Calu3 (cell line): ENCODE results near the gene HRH1. TPM values are rescaled to one million over a fixed set of nuclear protein-coding genes. Genes with fewer than 3 reads are reported as not detected.

Experiments
- BruUV-seq: library from RNA; stranded (reverse); fragments of 400-500 nt; replicated peaks from 2 replicates; lab custom pipeline; 2021; lab: Mats Ljungman, UMichigan
- CTCF ChIA-PET: fragments of 300-600 bp; sonication (Branson Sonifier 250); formaldehyde crosslinking; loops from one replicate; lab custom pipeline; 2022; ENCODE audit warnings: antibody characterized with exemption; lab: Charles Lee
- DNase-seq: peaks from one replicate; pipeline ENCODE4 v3.0.0; 2022
- H3K27ac Mint-ChIP-seq: one replicate; pipeline ENCODE4 v1.8.0; 2022; ENCODE audit warnings: mixed read lengths; ENCODE audit not compliant: unreplicated experiment
- H3K27me3 Mint-ChIP-seq: one replicate; pipeline ENCODE4 v1.8.0; 2022; ENCODE audit warnings: mixed read lengths; ENCODE audit not compliant: unreplicated experiment
- H3K36me3 Mint-ChIP-seq: one replicate; pipeline ENCODE4 v1.8.0; 2022; ENCODE audit warnings: mild to moderate bottlenecking, moderate library complexity, mixed read lengths; ENCODE audit not compliant: insufficient read depth, unreplicated experiment
- H3K4me1 Mint-ChIP-seq: one replicate; pipeline ENCODE4 v1.8.0; 2022; ENCODE audit warnings: mild to moderate bottlenecking, low read depth, mixed read lengths; ENCODE audit not compliant: unreplicated experiment
- H3K4me3 Mint-ChIP-seq: one replicate; pipeline ENCODE4 v1.8.0; 2022; ENCODE audit warnings: mild to moderate bottlenecking, low read depth, moderate library complexity, mixed read lengths; ENCODE audit not compliant: unreplicated experiment
- H3K9me3 Mint-ChIP-seq: one replicate; pipeline ENCODE4 v1.8.0; 2022; ENCODE audit warnings: low read depth, mixed read lengths; ENCODE audit not compliant: unreplicated experiment
- intact Hi-C: fragments of 100-400 bp; cut with micrococcal nuclease; formaldehyde crosslinking; loops from one replicate; pipeline ENCODE4 v1.10.0; 2022; ENCODE audit not compliant: unreplicated experiment
- total RNA-seq: library from RNA; stranded (reverse); gene quantifications from 2 replicates; pipeline ENCODE4 v1.2.3, GENCODE V29; 2022
- TF ChIP-seq, protein P1 (sequence below): fragments of 200-600 bp; IDR thresholded peaks from one replicate; pipeline ENCODE4 v1.8.0; 2022; ENCODE audit warnings: antibody characterized with exemption; ENCODE audit not compliant: unreplicated experiment

HRH1 gene
- total RNA-seq, 1 experiment from 2014 or later, result 9.1 TPM

DNA sequence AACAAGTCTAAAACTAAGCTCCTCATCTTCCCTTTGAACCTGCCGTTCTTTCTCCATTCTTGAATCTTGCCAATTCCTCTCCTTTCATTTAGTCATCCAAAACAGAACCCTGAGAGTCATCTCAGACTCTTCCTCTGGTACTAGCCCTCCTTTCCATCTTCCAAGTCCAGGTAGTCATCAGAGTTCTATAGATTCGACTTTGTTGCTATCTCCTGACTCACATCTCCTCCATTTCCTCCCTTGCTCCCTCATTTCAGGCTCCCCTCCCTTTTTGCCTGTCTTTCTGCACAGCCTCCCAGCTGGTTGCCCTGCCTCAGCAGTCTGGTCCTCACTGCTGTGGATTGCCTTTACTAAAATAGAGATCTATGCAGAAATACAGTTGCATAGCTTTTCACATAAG lies 122.6 kb downstream of the HRH1 start:
- Mint-ChIP-seq H3K9me3 (no peaks in the 10 kb centered on the region), H3K27me3 (no peaks in the 10 kb centered on the region), H3K4me1 (peaks cover 35% of the 10 kb centered on the region), H3K36me3 (peaks cover 19% of the 10 kb centered on the region), H3K4me3 (no peak overlapping the region), H3K27ac (no peak overlapping the region)
- TF ChIP-seq, protein P1, sequence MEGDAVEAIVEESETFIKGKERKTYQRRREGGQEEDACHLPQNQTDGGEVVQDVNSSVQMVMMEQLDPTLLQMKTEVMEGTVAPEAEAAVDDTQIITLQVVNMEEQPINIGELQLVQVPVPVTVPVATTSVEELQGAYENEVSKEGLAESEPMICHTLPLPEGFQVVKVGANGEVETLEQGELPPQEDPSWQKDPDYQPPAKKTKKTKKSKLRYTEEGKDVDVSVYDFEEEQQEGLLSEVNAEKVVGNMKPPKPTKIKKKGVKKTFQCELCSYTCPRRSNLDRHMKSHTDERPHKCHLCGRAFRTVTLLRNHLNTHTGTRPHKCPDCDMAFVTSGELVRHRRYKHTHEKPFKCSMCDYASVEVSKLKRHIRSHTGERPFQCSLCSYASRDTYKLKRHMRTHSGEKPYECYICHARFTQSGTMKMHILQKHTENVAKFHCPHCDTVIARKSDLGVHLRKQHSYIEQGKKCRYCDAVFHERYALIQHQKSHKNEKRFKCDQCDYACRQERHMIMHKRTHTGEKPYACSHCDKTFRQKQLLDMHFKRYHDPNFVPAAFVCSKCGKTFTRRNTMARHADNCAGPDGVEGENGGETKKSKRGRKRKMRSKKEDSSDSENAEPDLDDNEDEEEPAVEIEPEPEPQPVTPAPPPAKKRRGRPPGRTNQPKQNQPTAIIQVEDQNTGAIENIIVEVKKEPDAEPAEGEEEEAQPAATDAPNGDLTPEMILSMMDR, result no peak
- intact Hi-C loops, result no loop called here
- DNase-seq, result no peak
- BruUV-seq, result no TSS peak
- CTCF ChIA-PET, result no interaction called here

DNA sequence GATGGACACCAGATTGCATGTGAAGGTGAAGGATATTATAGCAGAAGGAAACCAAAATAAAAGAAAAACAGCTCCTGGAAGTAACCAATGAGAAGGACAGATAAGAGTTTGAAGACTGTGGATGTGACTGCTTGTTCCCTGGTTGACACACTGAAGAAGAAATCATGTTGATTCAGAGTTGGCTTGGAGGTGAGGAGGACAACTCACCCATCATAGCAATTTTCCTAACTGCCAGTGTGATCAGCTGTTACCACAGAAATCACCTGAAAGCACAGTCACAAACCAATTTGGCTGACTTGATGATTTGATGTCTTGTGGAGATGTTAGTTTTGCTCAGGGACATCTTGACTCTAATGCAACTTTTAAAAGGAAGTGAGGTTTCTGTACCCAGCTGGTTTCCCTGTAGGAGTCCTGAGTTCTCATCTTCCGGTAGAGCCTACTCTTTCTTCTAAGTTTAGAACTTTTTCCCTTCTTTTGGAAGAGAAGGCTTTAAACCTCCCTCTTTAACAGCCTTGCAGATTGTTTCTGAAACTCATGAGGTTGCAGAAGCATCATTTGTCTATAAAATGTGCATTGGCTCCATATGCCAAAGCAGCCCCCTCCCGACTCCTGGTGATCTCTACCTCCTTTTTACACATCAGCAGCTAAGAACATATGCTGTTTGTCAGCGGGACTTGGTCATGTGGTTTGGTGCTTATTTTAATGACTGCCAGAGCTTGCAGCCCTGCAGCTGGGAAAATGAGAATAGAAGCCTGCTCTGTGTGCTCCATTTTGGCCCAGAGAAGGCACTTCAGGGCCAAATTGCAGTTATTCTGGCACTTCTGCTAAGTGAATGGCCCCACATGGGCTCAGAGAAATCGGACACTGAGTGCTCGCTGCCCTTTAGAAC lies 128.2 kb downstream of the HRH1 start:
- TF ChIP-seq, protein P1, result no peak
- no peak overlapping the region for H3K4me3 Mint-ChIP-seq
- peaks cover 6% of the 10 kb centered on the region for H3K36me3 Mint-ChIP-seq
- CTCF ChIA-PET, result no interaction called here
- H3K4me1 Mint-ChIP-seq, result peaks cover 10% of the 10 kb centered on the region
- no peak overlapping the region for H3K27ac Mint-ChIP-seq
- H3K9me3 Mint-ChIP-seq, result no peaks in the 10 kb centered on the region
- intact Hi-C loops, result no loop called here
- no peak for DNase-seq
- no TSS peak for BruUV-seq
- H3K27me3 Mint-ChIP-seq, result no peaks in the 10 kb centered on the region

DNA sequence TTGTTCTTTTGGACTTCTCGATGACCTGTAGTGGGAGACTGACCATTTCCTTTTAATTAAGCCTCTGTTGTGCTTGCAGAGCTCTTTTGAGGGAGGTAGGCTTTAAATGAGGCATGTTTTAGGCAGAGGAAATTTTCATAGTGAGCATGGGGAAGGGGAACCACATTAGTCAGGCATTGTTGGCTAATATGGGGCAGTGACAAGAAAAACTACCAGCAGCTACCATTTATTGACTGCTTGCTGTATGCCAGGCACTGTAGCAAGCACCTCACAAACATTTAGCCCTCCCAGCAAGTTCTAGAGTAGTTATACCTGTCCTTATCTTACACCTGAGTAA lies 128.8 kb downstream of the HRH1 start:
- TF ChIP-seq, protein P1, result no peak
- Mint-ChIP-seq H3K4me3 (no peak overlapping the region), H3K27ac (no peak overlapping the region), H3K4me1 (peaks cover 16% of the 10 kb centered on the region), H3K36me3 (peaks cover 6% of the 10 kb centered on the region), H3K27me3 (no peaks in the 10 kb centered on the region), H3K9me3 (no peaks in the 10 kb centered on the region)
- intact Hi-C loops, result no loop called here
- DNase-seq, result no peak
- BruUV-seq, result no TSS peak
- CTCF ChIA-PET, result no interaction called here

DNA sequence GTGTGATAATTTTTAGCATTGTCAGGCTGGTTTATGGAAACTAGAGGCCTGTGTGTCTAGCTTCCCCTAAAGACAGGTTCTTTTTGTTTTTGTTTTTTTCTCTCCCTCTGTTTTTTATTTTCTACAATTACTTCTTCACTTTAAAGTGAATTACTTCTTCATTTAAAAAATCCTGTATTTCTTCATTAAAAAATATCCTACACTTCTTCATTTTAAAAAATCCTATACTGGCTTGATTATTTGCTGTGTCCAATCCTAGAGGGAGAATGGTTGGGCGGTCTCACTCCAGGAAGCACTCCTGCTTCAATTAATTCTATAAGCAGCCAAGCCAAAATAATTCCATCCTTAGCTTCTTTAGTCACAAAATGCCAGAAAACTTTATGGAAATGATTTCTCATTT lies 129.7 kb downstream of the HRH1 start:
- H3K9me3 Mint-ChIP-seq, result no peaks in the 10 kb centered on the region
- no peak overlapping the region for H3K4me3 Mint-ChIP-seq
- intact Hi-C loops, result no loop called here
- CTCF ChIA-PET, result no interaction called here
- no peak for DNase-seq
- BruUV-seq, result no TSS peak
- no peak overlapping the region for H3K27ac Mint-ChIP-seq
- H3K27me3 Mint-ChIP-seq, result no peaks in the 10 kb centered on the region
- H3K36me3 Mint-ChIP-seq, result peaks cover 6% of the 10 kb centered on the region
- H3K4me1 Mint-ChIP-seq, result peaks cover 25% of the 10 kb centered on the region
- TF ChIP-seq, protein P1, result no peak
